Duodenal mucosa (tissue), 2 donors: ENCODE results near the gene MLLT3.

ENCODE experiments used
- H3K27ac ChIP-seq: one replicate; pipeline ENCODE4 v1.7.0; 2013; ENCODE audit warnings: low read depth, low read length
- H3K27me3 ChIP-seq, 2 donors: one replicate each; pipeline ENCODE4 v1.7.0; 2013; ENCODE audit warnings: low read length in 2 of 2, control low read depth in 1 of 2; ENCODE audit not compliant: insufficient read depth in 2 of 2, control insufficient read depth in 1 of 2
- H3K36me3 ChIP-seq, 2 donors: one replicate each; pipeline ENCODE4 v1.7.0; 2013; ENCODE audit warnings: low read length in 2 of 2, control low read depth in 1 of 2; ENCODE audit not compliant: insufficient read depth in 2 of 2, control insufficient read depth in 1 of 2
- H3K4me1 ChIP-seq, 2 donors: one replicate each; pipeline ENCODE4 v1.7.0; 2013; ENCODE audit warnings: low read length in 2 of 2, control low read depth in 1 of 2; ENCODE audit not compliant: insufficient read depth in 2 of 2, control insufficient read depth in 1 of 2
- H3K4me3 ChIP-seq, 2 donors: one replicate each; pipeline ENCODE4 v1.7.0; 2013; ENCODE audit warnings: low read length in 2 of 2, low read depth in 1 of 2
- H3K9ac ChIP-seq, 2 donors: one replicate each; pipeline ENCODE4 v1.7.0; 2013; ENCODE audit warnings: low read length in 2 of 2, low read depth in 1 of 2
- H3K9me3 ChIP-seq, 2 donors: one replicate each; pipeline ENCODE4 v1.7.0; 2013; ENCODE audit warnings: low read length in 2 of 2, control low read depth in 1 of 2; ENCODE audit not compliant: control insufficient read depth in 1 of 2

The MLLT3 gene

DNA sequence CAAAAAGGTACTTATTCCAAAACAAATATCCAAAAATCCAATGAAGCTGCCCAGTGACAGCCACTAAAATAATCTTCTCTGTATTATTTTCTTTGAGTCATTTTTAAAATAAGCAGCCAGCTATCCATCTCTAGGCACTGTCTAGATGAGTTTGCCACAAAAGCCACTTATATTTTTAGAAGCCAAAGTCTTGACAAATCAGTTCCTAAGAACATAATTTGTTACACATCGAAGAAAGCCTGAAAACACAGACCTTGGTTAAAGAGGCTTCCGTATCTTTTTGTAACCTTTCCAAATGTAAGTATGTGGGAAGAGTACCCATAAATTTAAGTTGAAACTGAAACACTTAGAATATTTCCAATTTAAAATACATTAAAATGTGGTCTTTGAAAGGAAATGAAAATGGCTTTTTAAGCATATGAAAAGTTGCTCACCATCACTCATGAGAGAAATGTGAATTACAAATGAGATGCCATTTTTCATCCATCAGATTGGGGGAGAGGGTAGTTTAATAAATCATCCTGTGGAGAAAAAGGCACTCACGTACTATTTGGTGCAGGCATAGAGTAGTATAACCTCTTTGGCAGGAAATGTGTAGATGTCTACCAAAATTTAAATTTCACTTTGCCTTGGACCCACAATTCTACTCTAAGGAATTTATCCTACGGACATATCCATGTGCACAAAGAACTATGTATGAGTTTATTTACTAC lies 180.4 kb downstream of the MLLT3 start:
- Histone ChIP-seq H3K4me3 (no peak overlapping the region), H3K27me3 (no peaks in the 10 kb centered on the region), H3K9ac (no peak overlapping the region), H3K27ac (no peak overlapping the region), H3K36me3 (no peaks in the 10 kb centered on the region), H3K9me3 (no peaks in the 10 kb centered on the region), H3K4me1 (peaks cover 0 to 15% of the 10 kb centered on the region in 2 donors)

GRCh38 chr9:20441166-20441565 lies 181.1 kb downstream of the MLLT3 start:
- Histone ChIP-seq H3K9ac (no peak overlapping the region), H3K4me1 (peaks cover 0 to 15% of the 10 kb centered on the region in 2 donors), H3K27ac (no peak overlapping the region), H3K36me3 (no peaks in the 10 kb centered on the region), H3K9me3 (no peaks in the 10 kb centered on the region), H3K4me3 (no peak overlapping the region), H3K27me3 (no peaks in the 10 kb centered on the region)

- Histone ChIP-seq H3K4me3 (no peak overlapping the region), H3K9ac (no peak overlapping the region), H3K9me3 (no peaks in the 10 kb centered on the region), H3K27me3 (no peaks in the 10 kb centered on the region), H3K27ac (no peak overlapping the region), H3K36me3 (no peaks in the 10 kb centered on the region), H3K4me1 (peaks cover 0 to 5% of the 10 kb centered on the region in 2 donors)
Observed at GRCh38 chr9:20437476-20437875, 184.8 kb downstream of the MLLT3 start.

GRCh38 chr9:20436476-20437195 lies 185.7 kb downstream of the MLLT3 start:
- H3K4me1 ChIP-seq, result no peaks in the 10 kb centered on the region
- H3K9me3 ChIP-seq, result no peaks in the 10 kb centered on the region
- no peaks in the 10 kb centered on the region for H3K36me3 ChIP-seq
- H3K27me3 ChIP-seq, result no peaks in the 10 kb centered on the region
- no peak overlapping the region for H3K4me3 ChIP-seq
- no peak overlapping the region for H3K9ac ChIP-seq
- no peak overlapping the region for H3K27ac ChIP-seq

GRCh38 chr9:20428976-20429375 lies 193.3 kb downstream of the MLLT3 start:
- Histone ChIP-seq H3K27me3 (no peaks in the 10 kb centered on the region), H3K9me3 (no peaks in the 10 kb centered on the region), H3K27ac (no peak overlapping the region), H3K9ac (no peak overlapping the region), H3K4me3 (no peak overlapping the region), H3K4me1 (no peaks in the 10 kb centered on the region), H3K36me3 (no peaks in the 10 kb centered on the region)

GRCh38 chr9:20427359-20427758 lies 194.9 kb downstream of the MLLT3 start:
- Histone ChIP-seq H3K9me3 (no peaks in the 10 kb centered on the region), H3K27ac (no peak overlapping the region), H3K36me3 (no peaks in the 10 kb centered on the region), H3K4me1 (no peaks in the 10 kb centered on the region), H3K4me3 (no peak overlapping the region), H3K27me3 (no peaks in the 10 kb centered on the region), H3K9ac (no peak overlapping the region)

GRCh38 chr9:20426019-20426418 lies 196.3 kb downstream of the MLLT3 start:
- Histone ChIP-seq H3K4me3 (no peak overlapping the region), H3K27me3 (no peaks in the 10 kb centered on the region), H3K27ac (no peak overlapping the region), H3K9ac (no peak overlapping the region), H3K9me3 (no peaks in the 10 kb centered on the region), H3K36me3 (no peaks in the 10 kb centered on the region), H3K4me1 (no peaks in the 10 kb centered on the region)

DNA sequence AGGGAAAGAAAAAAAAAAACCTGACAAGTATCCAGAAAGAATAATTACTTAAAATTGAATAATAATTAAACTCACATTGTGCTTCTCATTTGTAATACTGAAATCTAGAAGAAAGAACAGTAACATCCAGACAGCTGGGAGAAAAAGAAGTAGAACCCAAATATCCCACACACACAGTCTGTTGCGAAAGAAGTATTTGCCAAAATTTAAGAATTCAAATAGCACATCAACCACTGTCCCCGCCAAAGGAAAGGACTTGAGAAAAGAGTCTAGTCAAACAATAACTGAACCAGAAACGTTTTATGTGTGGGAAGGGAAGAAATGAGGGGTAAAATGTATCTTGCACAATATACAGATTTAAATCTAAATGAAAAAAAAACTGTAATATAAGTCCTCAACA lies 202.8 kb downstream of the MLLT3 start:
- Histone ChIP-seq H3K27ac (no peak overlapping the region), H3K9me3 (no peaks in the 10 kb centered on the region), H3K36me3 (no peaks in the 10 kb centered on the region), H3K9ac (no peak overlapping the region), H3K27me3 (no peaks in the 10 kb centered on the region), H3K4me3 (no peak overlapping the region), H3K4me1 (no peaks in the 10 kb centered on the region)

- no peaks in the 10 kb centered on the region for H3K36me3 ChIP-seq
- H3K9me3 ChIP-seq, result no peaks in the 10 kb centered on the region
- no peaks in the 10 kb centered on the region for H3K4me1 ChIP-seq
- H3K27me3 ChIP-seq, result no peaks in the 10 kb centered on the region
- H3K27ac ChIP-seq, result no peak overlapping the region
- H3K4me3 ChIP-seq, result no peak overlapping the region
- no peak overlapping the region for H3K9ac ChIP-seq
Observed at GRCh38 chr9:20418485-20418884, 203.8 kb downstream of the MLLT3 start.

DNA sequence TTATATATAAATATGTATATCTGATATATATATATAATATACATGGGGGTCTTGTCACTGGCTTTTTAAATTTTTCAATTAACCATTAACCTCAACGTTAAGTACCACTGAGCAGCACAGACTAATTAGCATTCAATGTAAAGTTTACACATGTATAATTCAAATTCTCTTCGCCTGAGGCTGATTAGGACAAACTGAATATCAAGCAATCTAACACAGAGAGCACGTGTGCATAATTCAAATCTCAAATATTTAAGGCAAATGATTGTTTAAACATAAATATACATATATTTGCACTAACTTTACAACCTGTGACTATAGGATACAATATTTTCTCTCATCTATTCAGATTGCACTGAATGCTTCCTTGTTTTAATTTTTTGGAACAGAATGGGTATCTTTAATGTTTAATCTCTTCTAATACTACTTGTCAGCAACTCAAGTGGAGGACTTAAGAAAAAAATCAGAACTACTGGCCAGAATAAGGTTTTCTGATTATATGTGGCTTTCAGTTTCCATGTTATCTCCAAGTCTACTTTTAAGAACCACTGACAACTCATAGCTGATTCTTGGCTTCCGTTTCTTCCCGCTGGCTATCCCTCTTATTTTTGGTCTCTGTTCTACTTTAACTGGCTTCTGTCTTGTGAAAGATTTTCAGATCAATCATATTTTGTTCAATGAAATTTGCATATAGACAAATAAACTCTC lies 204.8 kb downstream of the MLLT3 start:
- Histone ChIP-seq H3K36me3 (no peaks in the 10 kb centered on the region), H3K27me3 (no peaks in the 10 kb centered on the region), H3K4me3 (no peak overlapping the region), H3K9me3 (no peaks in the 10 kb centered on the region), H3K27ac (no peak overlapping the region), H3K4me1 (no peaks in the 10 kb centered on the region), H3K9ac (no peak overlapping the region)
